ENCODE measurements around the gene ASIC3.

ASIC3 gene

GRCh38 chr7:151045262-151045661, 3.1 kb upstream of the ASIC3 start:
- peaks cover 4% of the 10 kb centered on the region for H3K36me3 ChIP-seq (ENCODE audit: insufficient read depth, low read length)
- H3K4me1 ChIP-seq (ENCODE audit: insufficient read depth, low read length) = no peaks in the 10 kb centered on the region
- H3K4me3 ChIP-seq (ENCODE audit: low read length) = no peak overlapping the region
- no peak overlapping the region for H2AFZ ChIP-seq (ENCODE audit: low read depth, low read length)
- no peaks in the 10 kb centered on the region for H3K9me3 ChIP-seq (ENCODE audit: low read length)
- no peaks in the 10 kb centered on the region for H3K27me3 ChIP-seq (ENCODE audit: insufficient read depth, low read length)

GRCh38 chr7:151045967-151046366, 2.4 kb upstream of the ASIC3 start:
- Histone ChIP-seq H3K9me3 (ENCODE audit: low read length) (no peaks in the 10 kb centered on the region), H3K36me3 (ENCODE audit: insufficient read depth, low read length) (peaks cover 4% of the 10 kb centered on the region), H3K4me1 (ENCODE audit: insufficient read depth, low read length) (no peaks in the 10 kb centered on the region), H3K27me3 (ENCODE audit: insufficient read depth, low read length) (no peaks in the 10 kb centered on the region), H3K4me3 (ENCODE audit: low read length) (no peak overlapping the region), H2AFZ (ENCODE audit: low read depth, low read length) (no peak overlapping the region)

- H2AFZ ChIP-seq (ENCODE audit: low read depth, low read length) = no peak overlapping the region
- H3K27me3 ChIP-seq (ENCODE audit: insufficient read depth, low read length) = no peaks in the 10 kb centered on the region
These were observed 1.4 kb upstream of the ASIC3 start for GRCh38 chr7:151046603-151047573.

GRCh38 chr7:151048911-151049463, 656 bp downstream of the ASIC3 start:
- H3K4me1 ChIP-seq (ENCODE audit: insufficient read depth, low read length) = no peaks in the 10 kb centered on the region

More at GRCh38 chr7:151046603-151047573, 1.4 kb upstream of the ASIC3 start:
- no peaks in the 10 kb centered on the region for H3K4me1 ChIP-seq (ENCODE audit: insufficient read depth, low read length)
- H3K4me3 ChIP-seq (ENCODE audit: low read length) = no peak overlapping the region
- peaks cover 1% of the 10 kb centered on the region for H3K36me3 ChIP-seq (ENCODE audit: insufficient read depth, low read length)
- no peaks in the 10 kb centered on the region for H3K9me3 ChIP-seq (ENCODE audit: low read length)

GRCh38 chr7:151051108-151051507, 2.8 kb downstream of the ASIC3 start:
- Histone ChIP-seq H3K27me3 (ENCODE audit: insufficient read depth, low read length) (no peaks in the 10 kb centered on the region), H3K4me3 (ENCODE audit: low read length) (no peak overlapping the region), H2AFZ (ENCODE audit: low read depth, low read length) (no peak overlapping the region), H3K36me3 (ENCODE audit: insufficient read depth, low read length) (peaks cover 2% of the 10 kb centered on the region), H3K4me1 (ENCODE audit: insufficient read depth, low read length) (no peaks in the 10 kb centered on the region), H3K9me3 (ENCODE audit: low read length) (no peaks in the 10 kb centered on the region)

More at GRCh38 chr7:151048911-151049463, 656 bp downstream of the ASIC3 start:
- Histone ChIP-seq H3K4me3 (ENCODE audit: low read length) (no peak overlapping the region), H2AFZ (ENCODE audit: low read depth, low read length) (no peak overlapping the region), H3K9me3 (ENCODE audit: low read length) (no peaks in the 10 kb centered on the region), H3K27me3 (ENCODE audit: insufficient read depth, low read length) (no peaks in the 10 kb centered on the region), H3K36me3 (ENCODE audit: insufficient read depth, low read length) (peaks cover 2% of the 10 kb centered on the region)

GRCh38 chr7:151053096-151053495, 4.8 kb downstream of the ASIC3 start:
- Histone ChIP-seq H2AFZ (ENCODE audit: low read depth, low read length) (no peak overlapping the region), H3K4me1 (ENCODE audit: insufficient read depth, low read length) (peaks cover 6% of the 10 kb centered on the region), H3K9me3 (ENCODE audit: low read length) (no peaks in the 10 kb centered on the region), H3K27me3 (ENCODE audit: insufficient read depth, low read length) (no peaks in the 10 kb centered on the region), H3K36me3 (ENCODE audit: insufficient read depth, low read length) (peaks cover 2% of the 10 kb centered on the region), H3K4me3 (ENCODE audit: low read length) (no peak overlapping the region)

- Histone ChIP-seq H3K4me1 (ENCODE audit: insufficient read depth, low read length) (peaks cover 11% of the 10 kb centered on the region), H3K27me3 (ENCODE audit: insufficient read depth, low read length) (no peaks in the 10 kb centered on the region), H3K36me3 (ENCODE audit: insufficient read depth, low read length) (peaks cover 2% of the 10 kb centered on the region), H3K9me3 (ENCODE audit: low read length) (no peaks in the 10 kb centered on the region), H2AFZ (ENCODE audit: low read depth, low read length) (no peak overlapping the region), H3K4me3 (ENCODE audit: low read length) (no peak overlapping the region)
These were observed 5.4 kb downstream of the ASIC3 start for GRCh38 chr7:151053751-151054150.

- H3K4me3 ChIP-seq (ENCODE audit: low read length) = no peak overlapping the region
- H3K9me3 ChIP-seq (ENCODE audit: low read length) = no peaks in the 10 kb centered on the region
These were observed 7.9 kb downstream of the ASIC3 start for GRCh38 chr7:151056283-151056665.

GRCh38 chr7:151056666-151057505, 8.6 kb downstream of the ASIC3 start:
- Histone ChIP-seq H3K4me1 (ENCODE audit: insufficient read depth, low read length) (peaks cover 29% of the 10 kb centered on the region), H3K36me3 (ENCODE audit: insufficient read depth, low read length) (peaks cover 2% of the 10 kb centered on the region), H2AFZ (ENCODE audit: low read depth, low read length) (no peak overlapping the region), H3K9me3 (ENCODE audit: low read length) (no peaks in the 10 kb centered on the region), H3K4me3 (ENCODE audit: low read length) (peak overlapping the region; percentile 79), H3K27me3 (ENCODE audit: insufficient read depth, low read length) (no peaks in the 10 kb centered on the region)

More at GRCh38 chr7:151056283-151056665, 7.9 kb downstream of the ASIC3 start:
- Histone ChIP-seq H3K27me3 (ENCODE audit: insufficient read depth, low read length) (no peaks in the 10 kb centered on the region), H2AFZ (ENCODE audit: low read depth, low read length) (no peak overlapping the region), H3K4me1 (ENCODE audit: insufficient read depth, low read length) (peaks cover 26% of the 10 kb centered on the region), H3K36me3 (ENCODE audit: insufficient read depth, low read length) (peaks cover 2% of the 10 kb centered on the region)

GRCh38 chr7:151057506-151057988, 9.2 kb downstream of the ASIC3 start, which contains the start of gene CDK5:
TSS of gene CDK5 (minus strand) at chr7:151057897. CDS start at chr7:151057848, 49 bp downstream.
- Histone ChIP-seq H2AFZ (ENCODE audit: low read depth, low read length) (peak within 1 kb of the TSS; percentile 11), H3K4me1 (ENCODE audit: insufficient read depth, low read length) (peaks cover 29% of the 10 kb centered on the region), H3K27me3 (ENCODE audit: insufficient read depth, low read length) (no peaks in the 10 kb centered on the region), H3K36me3 (ENCODE audit: insufficient read depth, low read length) (peaks cover 2% of the 10 kb centered on the region), H3K4me3 (ENCODE audit: low read length) (peak within 1 kb of the TSS; percentile 79), H3K9me3 (ENCODE audit: low read length) (no peaks in the 10 kb centered on the region)

GRCh38 chr7:151057989-151058780, 9.9 kb downstream of the ASIC3 start:
- no peaks in the 10 kb centered on the region for H3K9me3 ChIP-seq (ENCODE audit: low read length)
- peak overlapping the region; percentile 79 for H3K4me3 ChIP-seq (ENCODE audit: low read length)
- H3K4me1 ChIP-seq (ENCODE audit: insufficient read depth, low read length) = peaks cover 29% of the 10 kb centered on the region
- peak overlapping the region; percentile 11 for H2AFZ ChIP-seq (ENCODE audit: low read depth, low read length)
- H3K36me3 ChIP-seq (ENCODE audit: insufficient read depth, low read length) = peaks cover 2% of the 10 kb centered on the region
- no peaks in the 10 kb centered on the region for H3K27me3 ChIP-seq (ENCODE audit: insufficient read depth, low read length)

GRCh38 chr7:151058781-151059366, 10.5 kb downstream of the ASIC3 start:
- Histone ChIP-seq H3K27me3 (ENCODE audit: insufficient read depth, low read length) (no peaks in the 10 kb centered on the region), H3K4me3 (ENCODE audit: low read length) (peak overlapping the region; percentile 79), H3K4me1 (ENCODE audit: insufficient read depth, low read length) (peaks cover 29% of the 10 kb centered on the region), H3K36me3 (ENCODE audit: insufficient read depth, low read length) (no peaks in the 10 kb centered on the region), H2AFZ (ENCODE audit: low read depth, low read length) (peak overlapping the region; percentile 35), H3K9me3 (ENCODE audit: low read length) (no peaks in the 10 kb centered on the region)
